Measurements from ENCODE around the gene SST. TPM values are rescaled to one million over a fixed set of nuclear protein-coding genes. Genes with fewer than 3 reads are reported as not detected.

Gene SST
- total and polyA plus RNA-seq, 8 donors: 0.46 to 2.1 (median 0.65) TPM; not detected in 2

DNA sequence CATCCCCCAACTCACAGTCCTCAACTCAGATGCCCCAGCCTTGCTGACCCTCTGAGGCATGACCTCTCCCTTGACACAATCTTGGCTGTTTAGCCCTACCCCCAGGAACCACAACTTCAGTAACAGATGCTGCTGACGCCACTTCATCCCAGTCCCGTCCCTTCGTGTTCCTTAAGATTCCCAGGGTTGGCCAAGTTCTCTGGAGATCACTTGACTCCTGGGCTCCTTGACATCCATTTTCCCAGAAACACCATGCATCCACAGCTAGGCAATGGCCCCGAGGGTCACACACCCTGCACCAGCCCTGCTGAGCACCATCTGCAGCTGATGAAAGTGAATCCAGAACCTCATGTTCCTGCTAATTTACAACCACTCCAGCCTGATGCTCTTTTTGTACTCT, 25.3 kb upstream of the SST start:
- Histone ChIP-seq H3K4me1 (no peaks in the 10 kb centered on the region), H3K36me3 (no peaks in the 10 kb centered on the region), H3K27me3 (no peaks in the 10 kb centered on the region), H3K27ac (no peak overlapping the region), H3K9me3 (no peaks in the 10 kb centered on the region), H3K4me3 (no peak overlapping the region)
- intact Hi-C loops (cut with DNase I): no loop called here
- DNase-seq (no peak), ATAC-seq (peak; percentile 18)
- TF ChIP-seq, protein P1, sequence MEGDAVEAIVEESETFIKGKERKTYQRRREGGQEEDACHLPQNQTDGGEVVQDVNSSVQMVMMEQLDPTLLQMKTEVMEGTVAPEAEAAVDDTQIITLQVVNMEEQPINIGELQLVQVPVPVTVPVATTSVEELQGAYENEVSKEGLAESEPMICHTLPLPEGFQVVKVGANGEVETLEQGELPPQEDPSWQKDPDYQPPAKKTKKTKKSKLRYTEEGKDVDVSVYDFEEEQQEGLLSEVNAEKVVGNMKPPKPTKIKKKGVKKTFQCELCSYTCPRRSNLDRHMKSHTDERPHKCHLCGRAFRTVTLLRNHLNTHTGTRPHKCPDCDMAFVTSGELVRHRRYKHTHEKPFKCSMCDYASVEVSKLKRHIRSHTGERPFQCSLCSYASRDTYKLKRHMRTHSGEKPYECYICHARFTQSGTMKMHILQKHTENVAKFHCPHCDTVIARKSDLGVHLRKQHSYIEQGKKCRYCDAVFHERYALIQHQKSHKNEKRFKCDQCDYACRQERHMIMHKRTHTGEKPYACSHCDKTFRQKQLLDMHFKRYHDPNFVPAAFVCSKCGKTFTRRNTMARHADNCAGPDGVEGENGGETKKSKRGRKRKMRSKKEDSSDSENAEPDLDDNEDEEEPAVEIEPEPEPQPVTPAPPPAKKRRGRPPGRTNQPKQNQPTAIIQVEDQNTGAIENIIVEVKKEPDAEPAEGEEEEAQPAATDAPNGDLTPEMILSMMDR (IDR thresholded peaks at IDR 0.05): no peak

DNA sequence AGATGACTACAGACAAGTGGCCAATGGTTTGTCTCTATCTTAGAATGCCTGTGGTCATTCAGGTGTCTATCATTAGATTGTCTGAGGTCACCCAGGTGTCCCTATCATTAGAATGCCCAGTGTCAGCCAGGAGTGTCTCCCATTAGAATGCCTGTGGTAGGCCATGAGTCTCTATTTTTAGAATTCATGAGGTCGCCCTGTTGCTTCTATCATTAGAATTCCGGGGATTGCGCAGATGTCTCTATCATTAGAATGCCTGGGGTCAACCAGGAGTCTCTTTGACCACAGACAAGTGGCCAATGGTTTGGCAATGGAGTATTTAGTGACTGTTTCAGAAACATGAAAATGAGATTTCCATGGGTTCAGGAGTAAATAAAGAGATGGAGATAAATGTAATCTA, 24.6 kb upstream of the SST start:
- ATAC-seq: peak; percentile 13

DNA sequence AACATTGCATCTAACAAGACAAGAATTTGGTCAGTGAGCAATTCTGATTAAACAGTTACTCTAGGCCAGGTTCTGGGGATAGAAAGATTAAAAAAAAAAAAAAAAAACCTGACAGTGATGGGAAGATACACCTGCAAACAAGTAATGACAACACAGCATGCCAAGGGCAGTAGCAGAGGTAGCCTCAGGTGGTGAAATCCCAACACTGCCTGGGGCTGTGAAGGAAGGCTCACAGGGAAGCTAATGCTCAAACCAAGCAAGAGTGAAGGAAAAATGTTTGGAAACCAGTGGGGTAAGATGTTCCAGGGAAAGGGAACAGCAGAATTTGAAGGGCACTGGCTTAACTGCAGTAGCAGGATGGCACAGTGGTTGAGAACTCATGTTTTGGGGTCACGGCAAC, 23.2 kb upstream of the SST start:
- TF ChIP-seq, protein P1 (IDR thresholded peaks at IDR 0.05): no peak

More for the DNA sequence above, 24.6 kb upstream of the SST start:
- no peaks in the 10 kb centered on the region for H3K27me3 ChIP-seq
- TF ChIP-seq, protein P1 (IDR thresholded peaks at IDR 0.05): no peak
- intact Hi-C loops (cut with DNase I): no loop called here
- no peaks in the 10 kb centered on the region for H3K4me1 ChIP-seq
- no peak overlapping the region for H3K4me3 ChIP-seq
- no peak for DNase-seq
- H3K27ac ChIP-seq: no peak overlapping the region
- H3K9me3 ChIP-seq: no peaks in the 10 kb centered on the region
- no peaks in the 10 kb centered on the region for H3K36me3 ChIP-seq

DNA sequence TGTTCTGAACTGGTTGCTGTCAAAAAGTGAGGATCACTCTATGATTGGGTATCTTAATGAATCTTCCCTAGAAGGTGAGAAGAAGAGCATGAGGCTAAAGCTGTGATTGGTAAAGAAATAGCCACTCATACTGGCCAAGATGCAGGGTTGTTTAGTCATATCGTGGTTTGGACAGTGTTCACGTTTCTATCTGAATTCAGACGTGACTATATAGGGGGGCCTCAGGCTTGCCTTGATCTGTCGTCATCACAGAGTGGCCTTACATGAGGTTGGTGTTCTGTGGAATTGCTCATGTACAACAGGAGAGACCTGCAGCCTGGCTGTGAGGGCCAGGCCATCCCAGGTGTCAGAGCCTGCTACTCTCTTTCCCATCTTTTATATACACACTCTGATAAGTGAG, 19.8 kb upstream of the SST start:
- H3K27me3 ChIP-seq: no peaks in the 10 kb centered on the region
- H3K36me3 ChIP-seq: no peaks in the 10 kb centered on the region
- intact Hi-C loops (cut with DNase I): no loop called here
- DNase-seq (no peak), ATAC-seq (no peak)
- TF ChIP-seq, protein P1 (IDR thresholded peaks at IDR 0.05): no peak
- peaks cover 0 to 16% of the 10 kb centered on the region in 2 donors for H3K9me3 ChIP-seq
- H3K27ac ChIP-seq: no peak overlapping the region
- no peaks in the 10 kb centered on the region for H3K4me1 ChIP-seq
- no peak overlapping the region for H3K4me3 ChIP-seq

More for the DNA sequence above, 23.2 kb upstream of the SST start:
- Histone ChIP-seq H3K36me3 (no peaks in the 10 kb centered on the region), H3K9me3 (no peaks in the 10 kb centered on the region), H3K4me1 (no peaks in the 10 kb centered on the region), H3K4me3 (no peak overlapping the region), H3K27me3 (no peaks in the 10 kb centered on the region), H3K27ac (no peak overlapping the region)
- ATAC-seq (no peak), DNase-seq (no peak)
- intact Hi-C loops (cut with DNase I): no loop called here

DNA sequence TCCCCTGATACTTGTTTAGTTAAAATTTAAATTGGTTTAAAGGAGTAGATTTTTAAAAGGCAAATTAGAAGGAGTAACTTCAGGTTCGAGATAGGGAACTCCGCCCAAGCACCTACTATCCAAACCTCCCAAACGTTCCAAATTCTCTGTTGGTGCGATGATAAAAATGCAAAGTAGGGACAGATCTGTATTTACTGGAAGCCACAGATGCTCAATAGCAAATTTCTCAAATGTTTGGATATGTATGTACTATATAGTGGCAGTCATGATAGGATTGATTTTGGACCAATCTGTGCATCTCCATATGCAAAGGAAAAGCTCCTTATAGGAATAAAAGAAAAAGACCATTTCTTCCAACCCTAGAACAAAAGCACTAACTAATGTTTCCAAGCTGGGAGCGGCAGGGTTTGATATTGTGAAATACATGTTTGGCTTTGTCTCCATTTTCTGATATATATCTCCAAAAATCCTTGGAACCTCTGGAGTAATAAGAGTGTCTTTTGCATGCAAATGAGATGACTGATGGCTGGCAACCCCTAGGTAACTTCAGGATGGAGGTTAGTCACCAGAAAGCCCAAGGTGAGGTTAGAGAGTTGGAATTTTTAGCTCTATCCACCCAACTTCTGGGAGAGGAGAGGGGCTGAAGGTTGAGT, 16.6 kb upstream of the SST start:
- DNase-seq (no peak), ATAC-seq (no peak)
- H3K4me1 ChIP-seq: no peaks in the 10 kb centered on the region
- H3K27me3 ChIP-seq: peaks cover 0 to 1% of the 10 kb centered on the region in 2 donors
- TF ChIP-seq, protein P1 (IDR thresholded peaks at IDR 0.05): no peak
- intact Hi-C loops (cut with DNase I): no loop called here
- no peak overlapping the region for H3K4me3 ChIP-seq
- H3K9me3 ChIP-seq: peaks cover 0 to 16% of the 10 kb centered on the region in 2 donors
- no peak overlapping the region for H3K27ac ChIP-seq
- no peaks in the 10 kb centered on the region for H3K36me3 ChIP-seq
